Inferior parietal cortex (tissue), 1 donor: ENCODE results near the gene SNRPA.

Experiments used
- DNase-seq: peaks from one replicate; pipeline ENCODE4 v3.0.0-alpha.2; 2016; ENCODE audit errors: extremely low spot score

Gene SNRPA

GRCh38 chr19:40750874-40751537 lies at the start of gene SNRPA:
TSS of gene SNRPA (plus strand) at chr19:40751203. CDS start at chr19:40751409, 206 bp downstream.
- DNase-seq = peak; percentile 99

- no peak for DNase-seq
These were observed 49.2 kb upstream of the SNRPA start for GRCh38 chr19:40701758-40702157.

GRCh38 chr19:40702337-40703012 lies 48.5 kb upstream of the SNRPA start:
- no peak for DNase-seq

GRCh38 chr19:40703029-40703755 lies 47.8 kb upstream of the SNRPA start:
- no peak for DNase-seq

GRCh38 chr19:40704491-40705361 lies 46.3 kb upstream of the SNRPA start:
- DNase-seq = no peak

- no peak for DNase-seq
These were observed 45.7 kb upstream of the SNRPA start for GRCh38 chr19:40705362-40705651.

- DNase-seq = no peak
These were observed 44.9 kb upstream of the SNRPA start for GRCh38 chr19:40705950-40706619.

- DNase-seq = no peak
These were observed 43.4 kb upstream of the SNRPA start for GRCh38 chr19:40707615-40708014.

GRCh38 chr19:40709817-40710216 lies 41.2 kb upstream of the SNRPA start:
- no peak for DNase-seq

- no peak for DNase-seq
These were observed 37.1 kb upstream of the SNRPA start for GRCh38 chr19:40713939-40714338.

- peak; percentile 93 for DNase-seq
These were observed 36.3 kb upstream of the SNRPA start for GRCh38 chr19:40714441-40715299.

- no peak for DNase-seq
These were observed 34.9 kb upstream of the SNRPA start for GRCh38 chr19:40716031-40716481.

- DNase-seq = peak; percentile 99
These were observed 34.3 kb upstream of the SNRPA start, which contains the start of the genes COQ8B and ITPKC for GRCh38 chr19:40716482-40717324. TSS of gene COQ8B (minus strand) at chr19:40716886. CDS start at chr19:40714632, 2,254 bp downstream. TSS of gene ITPKC (plus strand) at chr19:40717112. CDS start at chr19:40717136, 24 bp downstream.

GRCh38 chr19:40717325-40717879 lies 33.6 kb upstream of the SNRPA start:
- no peak for DNase-seq

- DNase-seq = no peak
These were observed 32.9 kb upstream of the SNRPA start for GRCh38 chr19:40717880-40718773.

GRCh38 chr19:40718774-40719391 lies 32.1 kb upstream of the SNRPA start:
- DNase-seq = no peak

GRCh38 chr19:40719414-40719894 lies 31.5 kb upstream of the SNRPA start:
- no peak for DNase-seq
